Measurements from ENCODE around the gene EHBP1.

Gene EHBP1

DNA sequence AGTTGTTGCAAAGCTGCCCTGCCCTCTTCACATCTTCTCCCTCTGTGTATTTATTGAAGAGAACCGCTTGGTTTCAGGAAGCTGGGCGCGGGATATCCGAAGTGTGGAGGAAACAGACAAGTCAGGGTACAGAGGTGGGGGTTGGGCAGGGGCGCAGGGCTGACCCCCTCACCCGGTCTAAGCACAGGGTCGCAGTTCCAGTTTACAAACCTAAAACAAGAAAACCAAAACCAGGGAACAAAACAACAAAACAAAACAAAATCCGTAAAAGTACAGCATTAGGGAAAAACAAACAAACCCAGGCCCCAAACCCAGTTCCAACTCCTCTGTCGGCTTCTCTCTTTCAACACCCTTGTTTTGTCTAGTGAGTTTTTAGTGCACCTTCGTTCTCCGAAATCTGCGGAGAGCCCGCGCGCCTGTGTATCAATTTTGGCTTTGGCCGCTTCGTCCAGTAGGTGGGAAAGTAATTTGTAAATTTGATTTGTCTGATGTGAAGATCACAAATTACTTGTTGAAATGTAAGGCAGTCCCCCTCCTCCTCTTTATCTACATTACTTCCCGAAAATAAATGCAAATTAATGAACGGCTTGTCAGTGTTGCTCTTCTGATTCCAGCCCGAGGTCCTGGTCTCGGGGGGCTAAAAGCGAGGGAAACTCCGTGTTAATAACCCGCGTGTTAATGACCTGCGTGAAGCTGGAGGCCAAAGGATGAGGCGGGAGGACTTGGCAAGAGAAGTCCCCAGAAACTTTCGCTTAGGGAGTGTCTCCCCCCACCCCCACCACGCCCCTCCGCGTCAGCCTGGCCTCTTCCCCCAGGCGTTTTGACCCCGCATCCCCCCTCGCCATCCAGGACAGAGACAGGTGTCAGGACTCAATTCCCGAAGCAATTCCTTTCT is 352.0 kb downstream of the EHBP1 start:
- Histone ChIP-seq H3K4me3 (ENCODE audit: low read depth, low read length) (peak overlapping the region; percentile 38; the same call in 1 of the 2 replicates), H3K9me3 (ENCODE audit: control insufficient read depth, insufficient read depth, low read length) (no peaks in the 10 kb centered on the region), H3K27me3 (ENCODE audit: control insufficient read depth, insufficient read depth, low read length) (peaks cover 99% of the 10 kb centered on the region), H3K36me3 (ENCODE audit: control insufficient read depth, insufficient read depth, low read length) (no peaks in the 10 kb centered on the region), H3K9ac (ENCODE audit: low read depth, low read length) (no peak overlapping the region), H3K27ac (ENCODE audit: low read depth, low read length) (no peak overlapping the region), H3K4me1 (ENCODE audit: control insufficient read depth, insufficient read depth, low read length) (peaks cover 60% of the 10 kb centered on the region)

DNA sequence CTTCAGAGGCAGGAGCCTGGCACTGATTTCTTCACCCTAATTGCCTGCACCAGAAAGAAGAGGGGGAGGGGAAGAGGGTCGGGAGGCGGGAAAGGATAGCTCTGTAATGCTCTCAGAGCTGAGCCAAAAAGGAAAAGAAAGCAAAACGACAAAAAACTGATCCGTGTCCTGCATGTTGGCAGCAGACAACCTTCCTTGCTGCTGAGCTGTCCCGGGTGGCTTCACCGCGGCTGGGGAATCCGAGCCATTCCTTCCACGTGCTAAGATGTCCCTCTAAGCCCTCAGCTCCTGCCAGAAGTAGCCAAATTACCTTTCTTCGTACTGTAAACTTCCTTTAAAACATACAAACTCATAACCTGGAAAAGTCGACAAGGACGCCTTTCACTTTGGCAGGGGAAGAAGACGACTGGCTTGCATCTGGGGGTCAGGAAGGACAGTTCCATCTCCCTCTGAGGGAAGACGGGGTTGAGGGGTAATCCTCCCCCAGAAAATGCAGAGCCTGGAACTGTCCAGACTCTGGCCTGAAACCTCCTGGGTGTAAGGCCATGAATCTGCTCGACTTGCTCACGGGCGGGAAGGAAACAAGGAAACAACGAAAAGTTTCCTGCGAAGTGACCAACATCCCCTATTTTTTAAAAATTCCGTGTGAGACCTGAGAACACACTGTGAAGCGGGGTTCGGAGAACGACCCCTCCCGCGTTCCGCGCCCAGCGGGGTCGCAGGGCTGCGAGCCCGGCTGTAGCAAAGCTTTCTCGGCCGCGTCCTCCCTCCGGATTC is 352.8 kb downstream of the EHBP1 start:
- H3K27ac ChIP-seq (ENCODE audit: low read depth, low read length), result no peak overlapping the region
- H3K27me3 ChIP-seq (ENCODE audit: control insufficient read depth, insufficient read depth, low read length), result peaks cover 99% of the 10 kb centered on the region
- no peaks in the 10 kb centered on the region for H3K36me3 ChIP-seq (ENCODE audit: control insufficient read depth, insufficient read depth, low read length)
- no peak overlapping the region for H3K9ac ChIP-seq (ENCODE audit: low read depth, low read length)
- peak overlapping the region; percentile 38 for H3K4me3 ChIP-seq (ENCODE audit: low read depth, low read length)
- H3K4me1 ChIP-seq (ENCODE audit: control insufficient read depth, insufficient read depth, low read length), result peaks cover 52% of the 10 kb centered on the region
- H3K9me3 ChIP-seq (ENCODE audit: control insufficient read depth, insufficient read depth, low read length), result no peaks in the 10 kb centered on the region

DNA sequence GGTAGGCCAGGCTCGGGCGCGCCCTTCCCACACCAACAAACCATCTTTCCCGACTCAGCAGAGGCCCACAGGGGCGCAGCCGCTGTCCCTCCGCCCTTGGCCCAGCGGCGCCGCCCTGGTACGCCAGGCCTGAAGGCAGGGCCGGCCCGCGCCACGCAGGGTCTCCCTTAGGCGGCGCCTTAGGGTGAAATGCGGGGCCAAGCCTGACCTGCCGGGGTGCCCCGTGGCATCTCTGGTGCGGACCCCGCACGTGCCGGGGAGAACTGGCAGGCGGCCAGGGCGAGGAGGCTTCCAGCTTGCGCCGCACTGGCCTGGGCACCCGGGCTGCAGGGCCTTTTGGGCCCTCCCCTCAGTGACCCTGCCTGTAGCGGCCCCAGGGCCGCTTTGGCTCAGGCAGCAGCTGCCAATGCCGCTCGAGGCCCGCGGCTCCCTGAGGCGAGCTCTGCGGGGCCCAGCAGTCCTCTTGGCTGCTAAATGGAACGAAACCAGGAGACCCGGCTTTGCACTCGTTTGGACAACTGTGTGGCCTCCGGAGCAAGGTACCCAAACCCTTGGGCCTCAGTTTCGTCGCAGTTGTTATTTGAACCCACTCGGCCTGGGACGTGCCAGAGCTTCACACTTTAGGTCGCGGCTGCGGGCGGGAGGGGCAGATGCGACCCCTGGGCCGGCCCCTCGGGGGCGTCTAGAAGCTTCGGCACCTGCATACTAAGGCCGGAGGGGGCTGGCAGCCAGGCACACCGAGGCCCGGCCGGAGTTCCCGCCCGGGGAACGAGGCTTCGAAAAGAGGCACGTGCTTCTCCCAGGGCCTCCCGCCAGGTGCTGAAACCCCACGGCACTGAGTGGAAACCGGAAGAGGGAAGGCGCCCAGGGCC is 353.6 kb downstream of the EHBP1 start:
- Histone ChIP-seq H3K27ac (ENCODE audit: low read depth, low read length) (no peak overlapping the region), H3K4me3 (ENCODE audit: low read depth, low read length) (peak overlapping the region; percentile 38; the same call in 1 of the 2 replicates), H3K27me3 (ENCODE audit: control insufficient read depth, insufficient read depth, low read length) (peaks cover 98% of the 10 kb centered on the region)

DNA sequence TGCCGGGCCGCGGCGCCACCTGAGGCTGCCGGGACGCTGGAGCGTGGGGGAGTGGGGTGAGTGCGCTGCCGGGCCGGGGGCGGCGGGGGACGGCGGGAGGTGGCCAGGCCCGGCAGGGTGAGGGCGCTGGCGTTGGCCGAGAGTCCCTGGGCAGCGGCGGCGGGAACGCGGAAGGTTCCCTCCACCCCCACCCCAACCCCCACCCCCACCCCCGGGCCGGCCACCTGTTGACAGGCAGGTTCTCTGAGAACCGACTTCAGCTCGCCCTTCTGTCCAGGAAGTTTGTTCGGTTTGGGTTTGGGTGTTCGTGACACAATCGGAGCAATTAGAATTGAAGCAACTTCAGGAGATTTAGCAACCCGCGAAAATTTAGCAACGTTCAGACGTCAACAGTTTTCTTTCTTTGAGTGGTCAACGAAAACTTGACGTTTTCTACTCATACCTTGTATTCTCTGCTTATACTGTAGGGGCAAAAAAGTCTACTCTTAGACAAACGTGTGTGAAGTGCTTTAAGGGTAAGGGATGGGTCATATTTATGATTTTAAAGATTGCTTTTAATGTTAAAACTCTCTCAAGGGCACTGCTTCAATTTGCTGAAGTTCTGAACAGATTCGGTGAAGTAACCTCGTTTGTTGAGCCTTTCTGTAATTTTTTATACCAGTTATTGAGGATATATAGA is 354.4 kb downstream of the EHBP1 start:
- H3K36me3 ChIP-seq (ENCODE audit: control insufficient read depth, insufficient read depth, low read length), result no peaks in the 10 kb centered on the region
- H3K27me3 ChIP-seq (ENCODE audit: control insufficient read depth, insufficient read depth, low read length), result peaks cover 96% of the 10 kb centered on the region
- peaks cover 39% of the 10 kb centered on the region for H3K4me1 ChIP-seq (ENCODE audit: control insufficient read depth, insufficient read depth, low read length)
- no peaks in the 10 kb centered on the region for H3K9me3 ChIP-seq (ENCODE audit: control insufficient read depth, insufficient read depth, low read length)
- peak overlapping the region; percentile 41; the same call in 1 of the 2 replicates for H3K4me3 ChIP-seq (ENCODE audit: low read depth, low read length)
- H3K9ac ChIP-seq (ENCODE audit: low read depth, low read length), result no peak overlapping the region
- H3K27ac ChIP-seq (ENCODE audit: low read depth, low read length), result no peak overlapping the region

More for the DNA sequence above, 353.6 kb downstream of the EHBP1 start:
- Histone ChIP-seq H3K4me1 (ENCODE audit: control insufficient read depth, insufficient read depth, low read length) (peaks cover 46% of the 10 kb centered on the region), H3K9me3 (ENCODE audit: control insufficient read depth, insufficient read depth, low read length) (no peaks in the 10 kb centered on the region), H3K9ac (ENCODE audit: low read depth, low read length) (no peak overlapping the region), H3K36me3 (ENCODE audit: control insufficient read depth, insufficient read depth, low read length) (no peaks in the 10 kb centered on the region)

GRCh38 chr2:63060472-63060991 is 355.0 kb downstream of the EHBP1 start:
- H3K4me1 ChIP-seq (ENCODE audit: control insufficient read depth, insufficient read depth, low read length), result peaks cover 33% of the 10 kb centered on the region
- no peak overlapping the region for H3K4me3 ChIP-seq (ENCODE audit: low read depth, low read length)
- H3K27me3 ChIP-seq (ENCODE audit: control insufficient read depth, insufficient read depth, low read length), result peaks cover 91% of the 10 kb centered on the region

DNA sequence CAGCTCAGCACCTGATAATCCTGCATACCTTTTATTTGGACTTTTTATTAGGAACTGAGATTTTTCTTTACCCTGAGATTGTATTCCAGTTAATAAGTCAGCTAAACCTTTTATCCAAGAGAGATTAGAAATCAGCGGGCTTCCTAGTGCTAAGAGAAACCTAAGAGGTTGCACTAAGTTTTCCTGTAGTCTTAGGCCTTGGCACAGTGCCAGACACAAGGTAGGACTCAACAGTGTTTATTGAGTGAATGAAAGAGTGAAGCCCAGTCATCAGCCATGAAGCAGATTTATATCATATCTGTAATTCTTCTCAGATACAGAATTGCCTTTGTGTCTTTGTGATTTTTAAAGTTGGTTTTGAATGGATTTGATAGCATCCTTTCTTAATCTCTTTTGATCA is 358.7 kb downstream of the EHBP1 start:
- Histone ChIP-seq H3K9ac (ENCODE audit: low read depth, low read length) (no peak overlapping the region), H3K9me3 (ENCODE audit: control insufficient read depth, insufficient read depth, low read length) (no peaks in the 10 kb centered on the region), H3K27ac (ENCODE audit: low read depth, low read length) (no peak overlapping the region), H3K4me3 (ENCODE audit: low read depth, low read length) (no peak overlapping the region), H3K27me3 (ENCODE audit: control insufficient read depth, insufficient read depth, low read length) (peaks cover 58% of the 10 kb centered on the region), H3K4me1 (ENCODE audit: control insufficient read depth, insufficient read depth, low read length) (peaks cover 9% of the 10 kb centered on the region; the same call in 1 of the 2 replicates), H3K36me3 (ENCODE audit: control insufficient read depth, insufficient read depth, low read length) (no peaks in the 10 kb centered on the region)

More at GRCh38 chr2:63060472-63060991, 355.0 kb downstream of the EHBP1 start:
- Histone ChIP-seq H3K9ac (ENCODE audit: low read depth, low read length) (no peak overlapping the region), H3K9me3 (ENCODE audit: control insufficient read depth, insufficient read depth, low read length) (no peaks in the 10 kb centered on the region), H3K27ac (ENCODE audit: low read depth, low read length) (no peak overlapping the region), H3K36me3 (ENCODE audit: control insufficient read depth, insufficient read depth, low read length) (no peaks in the 10 kb centered on the region)

GRCh38 chr2:63064661-63065060 is 359.1 kb downstream of the EHBP1 start:
- Histone ChIP-seq H3K4me1 (ENCODE audit: control insufficient read depth, insufficient read depth, low read length) (peaks cover 9% of the 10 kb centered on the region; the same call in 1 of the 2 replicates), H3K9me3 (ENCODE audit: control insufficient read depth, insufficient read depth, low read length) (no peaks in the 10 kb centered on the region), H3K27me3 (ENCODE audit: control insufficient read depth, insufficient read depth, low read length) (peaks cover 54% of the 10 kb centered on the region)

DNA sequence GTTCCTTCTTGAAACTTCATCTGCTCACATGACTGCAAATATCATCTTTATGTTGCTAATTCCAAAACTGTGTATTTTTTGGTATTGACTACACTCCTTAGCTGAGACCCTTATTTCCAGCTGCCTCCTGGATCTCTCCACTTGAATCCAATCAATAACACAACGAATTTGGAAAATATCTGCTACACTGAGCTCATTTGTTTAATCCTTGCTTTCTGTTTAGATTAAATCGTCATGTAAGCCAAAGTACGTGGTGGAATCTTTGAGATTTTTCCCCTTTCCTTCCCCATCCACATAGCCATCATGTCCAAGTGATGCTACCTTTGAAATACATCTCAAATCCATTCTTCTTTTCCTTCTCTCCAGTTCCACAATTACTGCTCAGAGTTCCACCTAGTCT is 360.8 kb downstream of the EHBP1 start:
- Histone ChIP-seq H3K9me3 (ENCODE audit: control insufficient read depth, insufficient read depth, low read length) (no peaks in the 10 kb centered on the region), H3K27ac (ENCODE audit: low read depth, low read length) (no peak overlapping the region), H3K4me1 (ENCODE audit: control insufficient read depth, insufficient read depth, low read length) (no peaks in the 10 kb centered on the region), H3K4me3 (ENCODE audit: low read depth, low read length) (no peak overlapping the region), H3K9ac (ENCODE audit: low read depth, low read length) (no peak overlapping the region), H3K27me3 (ENCODE audit: control insufficient read depth, insufficient read depth, low read length) (peaks cover 38% of the 10 kb centered on the region), H3K36me3 (ENCODE audit: control insufficient read depth, insufficient read depth, low read length) (no peaks in the 10 kb centered on the region)

More at GRCh38 chr2:63064661-63065060, 359.1 kb downstream of the EHBP1 start:
- Histone ChIP-seq H3K4me3 (ENCODE audit: low read depth, low read length) (no peak overlapping the region), H3K9ac (ENCODE audit: low read depth, low read length) (no peak overlapping the region), H3K36me3 (ENCODE audit: control insufficient read depth, insufficient read depth, low read length) (no peaks in the 10 kb centered on the region), H3K27ac (ENCODE audit: low read depth, low read length) (no peak overlapping the region)

GRCh38 chr2:63066838-63067237 is 361.3 kb downstream of the EHBP1 start:
- H3K4me3 ChIP-seq (ENCODE audit: low read depth, low read length), result no peak overlapping the region
- H3K36me3 ChIP-seq (ENCODE audit: control insufficient read depth, insufficient read depth, low read length), result no peaks in the 10 kb centered on the region
- no peak overlapping the region for H3K9ac ChIP-seq (ENCODE audit: low read depth, low read length)
- H3K27me3 ChIP-seq (ENCODE audit: control insufficient read depth, insufficient read depth, low read length), result peaks cover 32% of the 10 kb centered on the region
- no peak overlapping the region for H3K27ac ChIP-seq (ENCODE audit: low read depth, low read length)
- H3K9me3 ChIP-seq (ENCODE audit: control insufficient read depth, insufficient read depth, low read length), result no peaks in the 10 kb centered on the region
- H3K4me1 ChIP-seq (ENCODE audit: control insufficient read depth, insufficient read depth, low read length), result no peaks in the 10 kb centered on the region

DNA sequence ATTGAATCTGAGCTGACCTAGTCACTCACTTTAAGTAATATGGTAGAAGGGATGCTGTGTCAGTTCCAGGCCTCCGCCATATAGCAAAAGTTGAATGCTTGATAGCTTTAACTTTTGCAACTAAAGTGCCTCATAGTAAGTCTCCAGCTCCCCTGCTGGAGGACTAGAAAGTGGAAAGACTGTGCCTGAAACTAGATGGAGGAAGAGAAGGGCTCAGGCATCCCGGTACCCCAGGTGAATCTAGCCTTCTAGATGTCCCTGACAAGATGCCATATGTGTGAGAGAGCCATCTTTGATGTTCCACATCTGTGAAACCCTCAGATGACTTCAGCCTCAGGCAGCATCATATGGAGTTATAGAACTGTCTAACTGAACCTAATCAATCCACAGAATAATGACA is 366.2 kb downstream of the EHBP1 start:
- Histone ChIP-seq H3K36me3 (ENCODE audit: control insufficient read depth, insufficient read depth, low read length) (no peaks in the 10 kb centered on the region), H3K4me1 (ENCODE audit: control insufficient read depth, insufficient read depth, low read length) (no peaks in the 10 kb centered on the region), H3K27me3 (ENCODE audit: control insufficient read depth, insufficient read depth, low read length) (peaks cover under 1% of the 10 kb centered on the region; the same call in 1 of the 2 replicates), H3K4me3 (ENCODE audit: low read depth, low read length) (no peak overlapping the region), H3K9ac (ENCODE audit: low read depth, low read length) (no peak overlapping the region), H3K27ac (ENCODE audit: low read depth, low read length) (no peak overlapping the region), H3K9me3 (ENCODE audit: control insufficient read depth, insufficient read depth, low read length) (no peaks in the 10 kb centered on the region)
